Measurements from ENCODE around the gene MAPK1IP1L. TPM values are rescaled to one million over a fixed set of nuclear protein-coding genes. Genes with fewer than 3 reads are reported as not detected.

MAPK1IP1L gene
- total and polyA plus RNA-seq, 2 of the 13 experiments (the other 11 are each of a cell fraction or from before 2014, with no cell fraction given), result 27.8 to 68.4 TPM

- Histone ChIP-seq H3K36me3 (replicated peaks in 1 of 2; ENCODE audit: control insufficient read depth in 1 of 2, insufficient read depth in 2 of 2, low read length in 2 of 2) (no peaks in the 10 kb centered on the region), H3K27me3 (ENCODE audit: control insufficient read depth in 1 of 2, insufficient read depth in 2 of 2, low read length in 2 of 2) (no peaks in the 10 kb centered on the region), H3K4me2 (ENCODE audit: low read depth, low read length) (peak overlapping the region; percentile 83), H3K4me1 (ENCODE audit: insufficient read depth, low read length) (peaks cover 53% of the 10 kb centered on the region), H2AFZ (ENCODE audit: low read length) (peak overlapping the region; percentile 66), H4K20me1 (ENCODE audit: insufficient read depth, low read length) (no peaks in the 10 kb centered on the region), H3K4me3 (replicated peaks in 1 of 3; ENCODE audit: insufficient read depth in 1 of 3, low read depth in 2 of 3, low read length in 3 of 3) (peak overlapping the region; percentile 56 to 71 (median 64)), H3K79me2 (ENCODE audit: insufficient read depth, low read length) (no peaks in the 10 kb centered on the region), H3K9me3 (ENCODE audit: low read length) (no peaks in the 10 kb centered on the region), H3K9ac (ENCODE audit: insufficient read depth, low read depth, low read length) (peak overlapping the region; percentile 78), H3K27ac (ENCODE audit: extremely low read length, insufficient read depth, low read length) (peak overlapping the region; percentile 89)
- ATAC-seq (peak; percentile 86), FAIRE-seq (peak; percentile 63), DNase-seq (ENCODE audit: low spot score) (peak; percentile 95)
- in situ Hi-C loops (cut with HindIII; ENCODE audit: extremely low pct_ligation_motif_present, low pct_unique_long_range_greater_than_20kb) (no loop called here), intact Hi-C loops (cut with micrococcal nuclease; ENCODE audit: unreplicated experiment) (loop anchor here (2.0 kb wide), 1 partner anchor 26 kb away; the partner anchor contains the start of gene LGALS3)
- CTCF ChIA-PET (ENCODE audit: low intra/inter-chr PET ratio, low total read pairs), result no interaction called here
- no TSS peak for BruUV-seq (replicated peaks)
- WGBS (ENCODE audit: low lambda C conversion rate), result 0% methylated on average over 13 of the region's 13 CpGs
- POLR2A ChIA-PET, result interaction anchor here (0.8 to 2.8 kb wide), 18 partner anchors 8 to 76 kb away, joined by 3 to 19 read pairs (median 4); partner anchors contain the start of genes LGALS3, MAPK1IP1L, SOCS4 and WDHD1
- TF ChIP-seq ZNF7 (CRISPR knock-in tag; IDR thresholded peaks at IDR 0.05) (no peak), JUND (CRISPR knock-in tag; IDR thresholded peaks at IDR 0.05) (peak; percentile 95), ZNF513 (CRISPR knock-in tag; conservative IDR thresholded peaks at IDR 0.05) (no peak), PCBP1 (IDR thresholded peaks at IDR 0.05; ENCODE audit: borderline replicate concordance, low read depth, low read length) (no peak), JUN (CRISPR knock-in tag; IDR thresholded peaks at IDR 0.05) (peak; percentile 86), ZNF253 (CRISPR knock-in tag; IDR thresholded peaks at IDR 0.05; ENCODE audit: borderline replicate concordance) (no peak; the same call in 1 of the 2 replicates), UBTF (CRISPR knock-in tag; IDR thresholded peaks at IDR 0.05) (peak; percentile 68), ZNF354B (CRISPR knock-in tag; IDR thresholded peaks at IDR 0.05) (no peak), ZNF234 (CRISPR knock-in tag; conservative IDR thresholded peaks at IDR 0.05) (no peak), ZNF772 (CRISPR knock-in tag; IDR thresholded peaks at IDR 0.05) (peak; percentile 92; the same call in 1 of the 2 replicates), GATA4 (IDR thresholded peaks at IDR 0.05; ENCODE audit: borderline replicate concordance, low read depth) (peak; percentile 48; the same call in 1 of the 2 replicates), SMAD1 (CRISPR knock-in tag; IDR thresholded peaks at IDR 0.05; ENCODE audit: borderline replicate concordance, low read depth) (no peak), GABPB1 (CRISPR knock-in tag; IDR thresholded peaks at IDR 0.05) (peak; percentile 61), GZF1 (CRISPR knock-in tag; IDR thresholded peaks at IDR 0.05) (no peak), POLR2AphosphoS2 (IDR thresholded peaks at IDR 0.05; ENCODE audit: low read depth, low read length) (no peak), KMT2A (CRISPR knock-in tag; IDR thresholded peaks at IDR 0.05) (no peak), ZNF766 (CRISPR knock-in tag; IDR thresholded peaks at IDR 0.05; ENCODE audit: borderline replicate concordance) (peak; percentile 57; the same call in 1 of the 2 replicates), THYN1 (CRISPR knock-in tag; IDR thresholded peaks at IDR 0.05; ENCODE audit: borderline replicate concordance, low read depth) (no peak)
- TF ChIP-seq, protein P1, sequence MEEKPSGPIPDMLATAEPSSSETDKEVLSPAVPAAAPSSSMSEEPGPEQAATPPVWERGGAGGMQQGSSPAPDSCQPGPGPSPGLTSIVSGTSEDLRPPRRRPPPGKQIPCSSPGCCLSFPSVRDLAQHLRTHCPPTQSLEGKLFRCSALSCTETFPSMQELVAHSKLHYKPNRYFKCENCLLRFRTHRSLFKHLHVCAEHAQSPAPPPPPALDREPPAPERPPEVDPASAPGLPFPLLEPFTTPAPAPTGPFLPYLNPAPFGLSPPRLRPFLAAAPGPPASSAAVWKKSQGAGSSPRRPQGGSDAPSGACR (CRISPR knock-in tag; IDR thresholded peaks at IDR 0.05), result 0 out of 2 replicates have a peak, but pooled peaks have one; percentile 44
- TF ChIP-seq, protein P2, sequence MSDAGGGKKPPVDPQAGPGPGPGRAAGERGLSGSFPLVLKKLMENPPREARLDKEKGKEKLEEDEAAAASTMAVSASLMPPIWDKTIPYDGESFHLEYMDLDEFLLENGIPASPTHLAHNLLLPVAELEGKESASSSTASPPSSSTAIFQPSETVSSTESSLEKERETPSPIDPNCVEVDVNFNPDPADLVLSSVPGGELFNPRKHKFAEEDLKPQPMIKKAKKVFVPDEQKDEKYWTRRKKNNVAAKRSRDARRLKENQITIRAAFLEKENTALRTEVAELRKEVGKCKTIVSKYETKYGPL (CRISPR knock-in tag; IDR thresholded peaks at IDR 0.05), result no peak
Measured at GRCh38 chr14:55103005-55103640, 51.7 kb downstream of the MAPK1IP1L start.

All from HepG2 (cell line).